Embryonic facial prominence (tissue), 1 donor: ENCODE results near the gene SRSF10.
"Not testable (repeated sequence)": the region's sequence is repeated elsewhere in the genome, so short reads cannot be mapped to it uniquely, and the experiment has no call there.

Source experiments
- DNase-seq: peaks from one replicate; pipeline ENCODE4 v3.0.0-alpha.2; 2016; ENCODE audit errors: extremely low spot score

Gene SRSF10

DNA sequence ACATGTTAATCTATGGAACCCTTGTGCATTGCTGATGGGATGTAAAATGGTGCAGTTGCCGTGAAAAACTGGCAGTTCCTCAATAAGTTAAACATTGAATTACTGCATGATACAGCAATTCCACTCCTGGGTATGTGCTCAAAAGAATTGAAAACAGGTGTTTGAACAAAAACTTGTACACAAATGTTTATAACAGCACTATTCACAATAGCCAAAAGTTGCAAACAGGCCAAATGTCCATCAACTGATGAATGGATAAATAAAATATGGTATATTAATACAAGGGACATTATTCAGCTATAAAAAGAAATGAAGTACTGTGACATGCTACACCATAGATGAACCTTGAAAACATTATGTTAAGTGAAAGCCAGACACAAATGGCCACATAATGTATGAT lies 17.7 kb upstream of the SRSF10 start:
- no peak for DNase-seq

DNA sequence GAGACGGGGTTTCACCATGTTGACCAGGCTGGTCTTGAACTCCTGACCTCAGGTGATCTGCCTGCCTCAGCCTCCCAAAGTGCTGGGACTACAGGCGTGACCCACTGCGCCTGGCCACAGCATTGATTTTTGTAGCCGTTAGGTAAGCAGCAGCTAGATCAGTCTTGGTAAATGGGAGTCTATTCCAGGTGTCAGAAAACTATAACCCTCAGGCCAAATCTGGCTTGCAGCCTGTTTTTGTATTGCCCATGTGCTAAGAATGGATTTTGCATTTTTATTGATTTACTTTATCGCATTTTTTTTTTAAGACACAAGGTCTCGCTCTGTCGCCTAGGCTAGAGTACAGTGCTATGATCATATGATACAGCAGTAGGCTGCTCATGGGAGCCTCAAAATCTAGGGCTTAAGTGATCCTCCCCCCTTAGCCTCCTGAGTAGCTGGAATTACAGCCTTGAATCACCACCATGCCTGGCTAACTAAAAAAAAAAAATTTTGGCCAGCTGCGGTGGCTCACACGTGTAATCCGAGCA lies 16.6 kb upstream of the SRSF10 start:
- DNase-seq: no peak

DNA sequence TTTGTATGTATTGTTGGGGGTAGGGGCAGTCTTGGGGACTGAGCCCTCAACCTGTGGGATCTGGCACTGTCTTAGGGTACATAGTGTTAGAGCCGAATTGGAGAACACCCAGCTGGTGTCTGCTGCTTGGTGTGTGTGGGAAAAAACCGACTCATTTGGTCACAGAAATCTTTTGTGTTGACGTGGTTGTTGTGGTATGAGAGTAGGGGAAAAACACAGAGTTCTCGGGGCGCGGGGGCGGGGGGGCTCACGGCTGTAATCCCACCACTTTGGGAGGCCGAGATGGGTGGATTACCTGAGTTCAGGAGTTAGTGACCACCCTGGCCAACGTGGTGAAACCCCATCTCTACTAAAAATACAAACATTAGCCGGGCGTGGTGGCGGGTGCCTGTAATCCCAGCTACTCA lies 15.3 kb upstream of the SRSF10 start:
- DNase-seq: no peak

DNA sequence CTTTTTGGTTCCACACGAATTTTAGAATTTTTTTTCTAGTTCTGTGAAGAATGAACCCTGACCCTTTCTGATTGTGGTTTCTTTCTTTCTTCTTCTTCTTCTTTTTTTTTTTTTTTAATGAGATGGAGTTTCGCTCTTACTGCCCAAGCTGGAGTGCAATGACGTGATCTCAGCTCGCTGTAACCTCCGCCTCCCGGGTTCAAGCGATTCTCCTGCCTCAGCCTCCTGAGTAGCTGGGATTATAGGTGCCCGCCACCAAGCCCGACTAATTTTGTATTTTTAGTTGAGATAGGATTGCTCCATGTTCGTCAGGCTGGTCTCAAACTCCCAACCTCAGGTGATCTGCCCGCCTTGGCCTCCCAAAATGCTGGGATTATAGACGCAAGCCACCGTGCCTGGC lies 11.9 kb upstream of the SRSF10 start:
- DNase-seq: not testable (repeated sequence)

DNA sequence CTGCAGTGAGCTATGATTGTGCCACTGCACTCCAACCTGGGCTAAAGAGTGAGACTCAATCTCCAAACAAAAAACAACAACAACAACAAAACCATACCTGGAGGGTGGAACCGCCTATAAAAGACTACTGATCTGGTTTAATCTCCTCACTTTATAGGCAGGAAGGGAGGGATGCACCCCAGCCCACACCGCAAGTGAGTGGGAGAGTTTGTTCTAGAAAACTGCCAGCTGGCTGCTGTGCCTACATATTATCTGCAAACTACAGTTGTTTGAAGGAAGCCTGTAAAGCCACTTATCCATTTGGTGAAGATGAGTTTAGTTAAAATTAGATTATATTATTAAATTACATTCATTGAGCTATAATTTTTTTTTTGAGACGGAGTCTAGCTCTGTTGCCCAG lies 9.1 kb upstream of the SRSF10 start:
- no peak for DNase-seq

DNA sequence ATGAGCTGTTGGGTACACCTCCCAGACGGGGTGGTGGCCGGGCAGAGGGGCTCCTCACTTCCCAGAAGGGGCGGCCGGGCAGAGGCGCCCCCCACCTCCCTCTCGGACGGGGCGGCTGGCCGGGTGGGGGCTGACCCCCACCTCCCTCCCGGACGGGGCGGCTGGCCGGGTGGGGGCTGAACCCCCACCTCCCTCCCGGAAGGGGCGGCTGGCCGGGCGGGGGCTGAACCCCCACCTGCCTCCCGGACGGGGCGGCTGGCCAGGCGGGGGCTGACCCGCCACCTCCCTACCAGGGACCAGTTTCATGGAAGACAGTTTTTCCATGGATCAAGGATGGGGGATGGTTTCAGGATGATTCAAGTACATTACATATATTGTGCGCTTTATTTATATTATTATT lies 6.9 kb upstream of the SRSF10 start:
- DNase-seq: not testable (repeated sequence)

DNA sequence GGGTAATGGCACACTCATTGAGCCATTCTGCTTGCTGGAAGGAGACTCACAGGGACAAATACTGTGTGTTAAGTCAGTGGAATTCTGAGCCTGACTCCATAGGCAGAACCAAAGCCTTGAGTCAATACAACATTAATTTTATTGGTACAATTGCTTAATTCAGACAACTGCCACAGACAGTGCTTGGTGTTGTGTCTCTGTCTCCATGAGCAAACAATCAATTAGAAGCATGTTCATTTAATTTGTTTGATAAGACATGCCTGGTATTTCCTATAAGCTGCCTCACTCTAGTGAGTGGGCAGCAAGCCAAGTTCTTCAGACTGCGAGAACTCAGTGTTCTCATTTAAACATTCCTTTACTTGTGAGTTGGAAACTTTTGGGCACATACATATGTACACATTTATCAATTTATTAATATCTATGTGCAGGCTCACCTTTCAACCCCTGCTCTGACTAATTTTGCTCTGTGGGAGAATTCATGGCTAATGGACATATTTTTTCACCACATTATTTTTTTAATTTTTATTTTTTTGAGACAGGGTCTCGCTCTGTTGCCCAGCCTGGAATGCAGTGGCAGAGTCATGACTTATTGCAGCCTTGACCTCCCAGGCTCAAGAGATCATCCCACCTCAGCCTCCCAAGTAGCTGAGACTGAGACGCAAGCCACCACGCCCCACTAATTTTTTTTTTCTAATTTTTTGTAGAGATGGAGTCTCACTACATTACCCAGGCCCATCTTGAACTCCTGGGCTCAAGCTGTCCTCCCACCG lies 4.5 kb upstream of the SRSF10 start:
- DNase-seq: no peak

DNA sequence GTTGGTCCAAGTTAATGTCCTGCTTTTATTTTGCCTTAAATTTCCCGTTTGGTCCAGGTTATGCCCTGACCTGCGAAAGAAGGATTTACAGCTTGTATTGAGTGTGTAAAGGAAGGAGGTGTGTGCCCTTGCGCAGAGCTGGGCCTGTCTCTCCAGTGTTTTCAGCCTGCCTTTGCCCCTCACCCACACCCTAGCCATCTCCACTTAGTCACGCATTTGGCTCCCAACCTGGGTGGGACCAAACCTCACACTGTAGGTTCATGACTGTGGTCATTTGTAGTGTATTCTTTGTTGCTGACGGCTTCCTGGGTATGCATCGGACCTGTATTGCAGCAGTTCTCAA lies 572 bp upstream of the SRSF10 start:
- no peak for DNase-seq

DNA sequence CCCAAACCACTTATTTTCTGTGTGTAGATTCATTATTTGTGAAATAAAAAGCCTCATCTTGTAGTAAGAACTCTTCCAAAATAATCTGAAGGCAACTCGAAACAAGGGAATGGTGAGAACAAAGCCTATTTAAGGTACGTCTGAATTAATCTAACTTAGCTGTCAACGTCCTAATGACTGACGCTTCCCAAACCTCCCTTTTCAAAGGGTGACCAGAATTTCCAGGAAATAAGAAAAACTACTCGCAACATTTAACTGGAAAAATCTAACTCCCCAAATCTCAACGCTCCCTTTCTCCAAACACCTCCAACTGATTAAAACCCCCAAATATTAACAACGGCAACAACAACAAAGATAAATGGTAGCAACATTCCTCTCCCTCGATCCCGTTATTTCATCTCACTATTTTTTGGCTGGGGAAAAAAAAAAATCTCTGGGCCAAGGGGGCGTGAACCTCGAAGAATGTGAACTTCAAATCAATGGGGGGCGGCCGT lies 693 bp downstream of the SRSF10 start:
- no peak for DNase-seq

DNA sequence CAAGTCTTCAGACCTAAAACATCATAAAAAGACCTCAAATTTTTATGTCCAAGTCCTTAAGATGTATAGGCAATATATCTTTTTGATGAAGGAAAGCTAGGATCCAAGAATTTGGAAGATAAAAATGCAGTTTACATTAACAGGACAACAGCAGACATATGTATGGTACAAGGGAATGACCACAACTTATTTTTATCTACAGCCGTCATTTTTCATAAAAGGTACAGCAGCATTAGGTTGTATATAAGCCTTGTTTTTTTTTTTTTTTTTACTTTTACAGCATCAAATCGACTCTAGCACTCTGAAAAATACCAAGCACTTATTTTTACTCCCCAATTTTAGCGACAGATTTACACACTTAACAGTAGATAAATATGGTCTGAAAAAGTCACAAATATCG lies 1.3 kb downstream of the SRSF10 start:
- DNase-seq: no peak

DNA sequence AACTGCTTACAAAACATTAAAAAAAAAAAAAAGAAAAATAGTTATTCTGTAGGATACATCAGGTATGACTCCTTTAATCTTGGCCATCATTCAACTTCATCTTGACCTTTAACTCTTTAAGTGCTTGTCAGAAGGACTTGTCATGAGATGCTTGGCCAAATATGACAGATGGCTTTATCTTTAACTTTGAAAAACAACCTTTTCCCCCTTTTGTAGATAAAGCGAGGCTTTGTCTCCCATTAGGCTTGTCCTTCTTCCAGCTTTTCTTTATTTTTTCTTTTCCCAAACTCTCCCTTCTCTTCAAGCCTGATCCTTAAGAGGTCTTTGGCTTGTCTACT lies 2.3 kb downstream of the SRSF10 start:
- DNase-seq: no peak

DNA sequence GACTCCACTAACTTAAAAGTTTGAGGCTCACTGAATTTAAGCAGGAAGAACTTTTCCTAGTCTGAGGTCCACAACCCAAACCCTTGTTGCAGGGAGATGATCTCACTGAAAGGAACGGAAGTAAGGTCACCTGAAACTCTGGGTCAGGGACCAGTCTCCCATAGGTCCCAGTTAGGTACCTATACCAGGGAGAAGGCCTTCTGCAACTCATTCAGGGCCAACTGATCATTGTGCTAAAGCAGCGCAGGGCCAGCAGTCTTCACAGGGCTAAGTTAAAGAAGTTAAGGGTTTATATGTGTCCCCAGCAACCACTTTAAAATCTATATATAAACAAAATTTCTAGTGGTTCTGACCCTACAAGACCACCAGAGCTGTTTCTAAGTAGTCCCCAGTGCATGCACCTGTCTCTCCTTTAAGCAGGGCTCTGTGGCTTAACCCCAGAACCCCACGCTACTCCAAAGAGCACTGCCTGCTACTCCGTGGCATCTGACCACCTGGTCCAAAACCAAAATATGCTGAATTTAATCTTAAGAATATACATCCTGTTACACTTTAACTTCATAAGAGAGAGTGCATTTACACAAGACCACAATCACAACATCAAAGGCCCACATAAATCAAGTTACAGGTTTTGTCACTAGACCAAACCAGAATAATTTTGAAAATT lies 2.8 kb downstream of the SRSF10 start:
- DNase-seq: no peak

DNA sequence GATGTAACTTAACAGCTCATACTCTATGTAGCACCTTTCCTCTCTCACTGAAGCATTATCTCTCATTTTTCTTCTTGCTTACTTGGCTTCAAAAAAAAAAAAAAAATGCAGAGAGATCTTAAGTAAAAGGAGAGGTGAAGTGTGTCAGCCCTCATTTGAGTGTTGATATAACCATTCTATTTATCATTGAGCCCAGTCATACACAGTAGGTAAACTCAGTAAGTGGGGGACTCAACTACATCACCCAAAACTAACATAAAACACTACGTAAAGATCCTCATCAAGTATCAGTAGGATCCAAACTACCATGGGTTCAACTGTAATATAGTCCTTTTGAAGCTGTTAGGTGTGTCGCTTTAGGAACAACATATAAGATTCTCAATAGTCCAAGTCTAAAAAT lies 12.3 kb downstream of the SRSF10 start:
- DNase-seq: no peak

DNA sequence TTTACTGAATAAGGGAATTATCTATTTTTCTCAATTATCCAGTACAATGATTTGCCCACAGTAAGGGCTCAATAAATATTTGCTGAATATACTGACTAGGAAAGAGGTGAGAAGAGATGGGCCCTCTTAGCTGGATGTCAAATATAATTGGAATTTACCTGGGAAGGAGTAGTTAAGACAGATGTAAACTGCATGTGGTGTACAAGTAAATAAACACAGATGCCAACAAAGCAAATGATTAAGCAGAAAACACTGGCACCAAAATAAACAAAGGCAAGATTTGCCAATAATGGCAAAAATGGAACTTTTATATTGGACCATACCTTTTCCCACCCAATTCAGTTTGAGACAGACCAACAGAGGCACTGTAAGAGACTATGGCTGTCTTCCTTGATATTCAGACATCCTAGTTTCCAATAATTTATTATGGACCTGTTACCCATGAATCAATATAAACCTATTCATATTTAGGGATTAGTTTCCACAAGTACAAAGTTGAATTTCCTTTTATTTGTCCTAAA lies 13.1 kb downstream of the SRSF10 start:
- peak; percentile 4 for DNase-seq

DNA sequence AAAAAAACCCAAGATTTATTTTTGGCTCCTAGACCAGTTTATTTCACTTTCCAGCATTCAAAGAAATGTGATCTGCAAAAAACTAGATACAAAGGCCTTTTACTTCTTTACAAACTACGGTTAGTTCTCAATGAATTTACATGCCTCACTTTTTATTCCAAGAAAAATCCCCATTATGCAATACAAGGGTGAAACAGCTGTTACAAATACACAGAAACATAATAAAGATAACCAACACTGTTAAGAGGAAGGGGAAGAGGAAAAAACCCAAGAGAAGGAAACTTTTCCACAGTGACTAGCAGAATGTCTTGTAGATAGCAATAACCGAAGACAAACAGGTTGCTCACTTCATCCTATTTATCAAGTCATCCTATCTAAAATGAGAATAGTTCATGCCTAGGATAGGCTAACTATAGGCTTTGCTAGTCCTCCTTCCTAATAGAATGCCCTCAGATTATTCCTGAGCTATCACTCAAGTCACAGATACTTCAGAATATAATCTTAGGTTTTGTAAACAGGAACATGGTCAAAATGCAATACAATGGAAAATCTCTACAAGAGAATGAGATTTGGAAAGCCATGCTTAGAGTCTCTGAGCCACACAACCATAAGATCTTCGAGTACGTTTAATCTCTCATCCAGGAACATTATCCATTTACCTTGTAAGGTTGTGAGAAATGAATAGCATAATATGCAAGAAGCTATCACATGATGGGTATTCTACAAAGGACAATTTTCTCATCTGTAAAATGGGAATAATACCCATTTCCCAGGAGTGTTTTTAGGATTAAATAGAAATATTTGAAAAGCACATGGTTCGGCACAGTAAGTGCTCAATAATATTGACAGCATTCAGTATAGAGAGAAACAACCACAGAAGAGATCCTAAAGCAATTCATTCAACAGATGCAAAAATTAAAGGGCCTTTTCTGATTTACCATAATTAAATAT lies 15.1 kb downstream of the SRSF10 start:
- peak; percentile 2 for DNase-seq

DNA sequence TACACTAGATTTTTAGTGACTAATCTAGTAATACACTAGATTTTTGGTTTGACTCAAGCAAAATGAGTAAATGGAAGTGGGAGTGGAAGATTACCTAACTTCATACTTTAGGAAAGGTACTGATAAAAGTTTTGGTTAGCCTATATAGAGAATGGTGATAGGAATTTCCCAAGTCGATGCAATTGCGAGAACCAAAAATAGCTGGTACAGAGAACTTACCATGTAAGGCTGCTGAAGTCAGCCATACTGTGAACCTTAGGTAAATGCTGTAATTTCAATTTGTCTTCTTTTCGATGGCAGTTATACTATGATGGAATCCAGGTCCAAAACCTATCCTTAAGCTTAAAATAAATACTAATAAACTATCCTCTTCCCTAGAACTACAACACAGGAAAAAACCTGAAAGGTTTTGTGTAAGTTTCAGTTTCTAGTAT lies 15.9 kb downstream of the SRSF10 start:
- peak; percentile 0 for DNase-seq

DNA sequence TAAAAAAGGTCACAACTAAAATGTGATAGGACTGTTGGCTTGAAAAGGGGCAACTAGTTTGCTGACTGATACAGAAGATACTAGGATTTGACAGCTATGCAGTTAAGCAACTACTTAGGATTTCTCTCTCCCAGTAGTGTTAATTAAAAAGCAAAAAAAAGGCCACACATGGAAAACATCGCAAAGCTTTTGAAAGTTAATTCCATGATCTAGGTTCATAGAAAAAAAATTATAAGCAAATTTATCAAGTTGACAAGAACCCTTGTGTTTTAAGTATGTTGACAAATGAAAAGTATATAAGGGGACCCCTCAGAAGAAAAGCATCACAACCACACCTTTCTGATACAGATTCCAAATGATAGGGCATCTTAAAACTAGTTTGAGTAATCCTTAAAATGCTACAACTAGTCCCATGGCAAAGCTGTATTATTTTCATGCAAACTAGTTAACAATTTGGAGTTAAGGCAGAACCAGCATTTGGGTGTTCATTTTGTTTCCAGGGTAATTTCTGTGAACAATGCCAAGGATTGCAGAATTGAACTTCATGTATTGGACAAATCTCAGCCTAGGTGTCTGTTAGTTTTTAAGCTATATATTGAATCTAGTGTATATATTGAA lies 16.4 kb downstream of the SRSF10 start:
- no peak for DNase-seq

DNA sequence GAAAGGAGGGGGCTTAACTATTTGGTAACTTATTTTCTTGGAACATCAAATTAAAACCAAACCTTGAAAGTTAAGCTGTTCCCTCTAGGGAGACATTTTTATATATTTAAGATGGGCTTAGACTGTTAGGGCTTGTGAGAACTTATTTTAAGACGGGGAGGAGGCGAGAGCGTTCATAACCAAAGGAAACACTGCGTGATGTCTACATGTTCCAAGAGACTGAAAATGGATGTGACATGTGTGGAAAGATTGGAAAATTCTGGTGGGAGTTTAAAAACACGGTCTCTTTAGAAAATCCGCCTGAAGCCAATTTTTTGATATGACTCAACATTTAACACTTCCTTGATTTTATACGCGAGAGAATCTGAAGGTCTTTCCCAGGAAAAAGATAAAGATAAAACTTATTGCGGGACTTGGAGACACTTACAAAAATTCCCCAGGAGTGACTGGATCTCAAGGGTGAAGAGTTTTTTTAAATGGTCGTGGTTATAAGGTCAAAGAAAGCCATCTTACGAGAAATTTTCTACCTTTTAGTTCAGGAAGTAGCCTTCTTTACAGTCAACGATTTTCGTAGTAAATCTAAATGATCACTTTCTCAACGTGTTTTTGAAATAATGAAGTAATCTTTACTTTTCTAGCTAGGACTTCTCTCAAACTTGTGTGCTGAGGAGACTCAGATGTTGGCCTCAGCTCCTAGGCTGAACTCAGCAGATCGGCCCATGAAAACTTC lies 19.7 kb downstream of the SRSF10 start:
- DNase-seq: peak; percentile 37

DNA sequence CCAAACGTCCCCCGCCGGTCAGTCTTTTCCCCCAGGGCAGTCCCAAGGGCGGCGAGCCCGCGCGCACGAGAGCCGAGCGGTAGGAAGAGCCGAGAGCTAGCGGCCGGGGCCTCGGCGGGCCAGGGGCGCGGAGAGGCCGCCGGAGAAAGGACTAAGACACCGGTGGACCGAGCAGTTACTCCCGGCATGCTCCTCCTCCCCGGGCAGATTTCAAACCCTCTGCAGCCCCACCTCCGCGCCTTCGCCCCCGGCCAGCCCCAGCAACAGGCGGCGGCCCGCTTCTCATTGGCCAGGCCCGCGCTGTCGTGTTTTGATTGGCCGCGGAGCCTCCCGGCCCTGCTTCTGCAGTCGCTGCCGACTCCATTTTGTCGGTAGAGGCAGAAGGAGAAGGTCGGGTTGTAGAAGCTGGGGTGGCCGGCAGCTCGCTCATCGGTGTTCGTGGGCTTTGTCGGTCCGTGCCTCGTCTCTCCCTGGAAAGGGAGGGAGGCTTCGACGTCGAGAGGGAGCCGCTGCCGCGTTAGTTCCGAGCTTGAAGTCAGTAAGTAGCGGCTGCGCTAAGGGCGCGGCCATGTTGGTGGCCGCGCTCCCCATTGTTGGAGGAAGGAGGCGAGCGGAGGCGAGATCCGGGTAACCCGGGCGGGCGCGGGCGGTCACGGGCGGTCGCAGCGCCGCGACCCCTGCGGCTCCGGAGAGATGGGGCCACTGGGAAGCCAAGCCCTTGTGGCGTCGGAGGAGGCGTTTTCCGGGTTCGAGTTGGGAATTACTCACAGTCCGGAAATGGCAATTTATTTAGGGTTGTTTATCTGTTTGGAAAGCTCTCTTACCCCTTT lies 20.5 kb downstream of the SRSF10 start, which contains the start of gene PNRC2:
TSS of gene PNRC2 (plus strand) at position 368 of the 830 bp plus-strand sequence. CDS start 1,630 bp downstream, outside the sequence.
- peak; percentile 94 for DNase-seq
